UCSD-AML1 (cell line): Measurements from ENCODE around the gene DIAPH3.

Experiments
- DNase-seq: peaks from one replicate; lab custom pipeline; 2025; ENCODE audit not compliant: unreplicated experiment; lab: John Stamatoyannopoulos, UW

The DIAPH3 gene

DNA sequence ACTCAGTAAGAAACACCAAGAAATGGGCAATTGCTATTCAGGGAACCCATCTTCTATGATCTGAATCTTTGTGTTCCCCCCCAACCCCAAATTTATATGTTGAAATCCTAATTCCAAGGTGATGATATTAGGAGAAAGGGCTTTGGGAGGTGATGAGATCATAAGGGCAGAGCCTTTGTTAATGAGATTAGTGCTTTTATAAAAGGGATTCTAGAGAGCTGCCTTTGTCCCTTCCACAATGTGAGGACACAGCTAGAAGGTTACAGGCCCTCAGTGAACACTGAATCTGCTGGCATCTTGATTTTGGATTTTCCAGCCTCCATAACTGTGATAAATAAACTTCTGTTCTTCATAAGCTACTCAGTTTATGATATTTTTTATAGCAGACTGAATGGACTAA is 376.0 kb downstream of the DIAPH3 start:
- no peak for DNase-seq

DNA sequence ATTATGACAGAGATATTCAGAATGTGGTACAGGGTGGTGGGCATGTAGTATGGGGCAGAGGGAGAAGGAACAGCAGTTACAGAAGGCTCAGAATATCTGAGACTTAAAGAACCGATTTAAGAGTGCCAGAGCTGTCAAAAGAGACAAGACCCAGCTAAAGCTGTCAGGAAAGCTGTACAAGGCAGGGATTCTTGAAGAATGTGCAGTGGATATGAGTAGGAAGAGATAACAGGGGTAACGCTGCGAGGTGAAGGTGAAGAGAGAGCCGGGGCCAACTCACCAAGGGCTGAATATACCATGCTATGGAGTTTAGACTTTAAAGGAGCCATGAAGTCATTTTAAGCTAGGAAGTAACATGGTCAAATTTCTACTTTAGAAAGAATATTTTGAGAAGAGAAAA is 381.0 kb downstream of the DIAPH3 start:
- no peak for DNase-seq

DNA sequence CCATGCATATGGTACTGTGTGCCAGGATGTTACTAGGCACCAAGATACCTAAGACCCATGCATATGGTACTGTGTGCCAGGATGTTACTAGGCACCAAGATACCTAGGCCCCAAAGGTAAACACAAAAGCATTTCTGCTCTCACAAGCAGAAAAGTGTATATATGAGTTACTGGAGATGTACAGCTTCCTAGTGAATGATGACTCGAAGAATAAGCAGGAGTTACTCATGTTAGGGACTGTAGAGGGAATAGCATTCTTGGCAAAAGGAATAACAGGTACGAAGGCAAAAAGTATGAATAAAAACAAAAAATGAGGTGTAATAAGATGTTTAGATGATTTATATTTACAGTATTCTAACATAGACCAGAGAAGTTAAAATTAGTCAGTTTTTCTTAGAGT is 383.7 kb downstream of the DIAPH3 start:
- DNase-seq = no peak

DNA sequence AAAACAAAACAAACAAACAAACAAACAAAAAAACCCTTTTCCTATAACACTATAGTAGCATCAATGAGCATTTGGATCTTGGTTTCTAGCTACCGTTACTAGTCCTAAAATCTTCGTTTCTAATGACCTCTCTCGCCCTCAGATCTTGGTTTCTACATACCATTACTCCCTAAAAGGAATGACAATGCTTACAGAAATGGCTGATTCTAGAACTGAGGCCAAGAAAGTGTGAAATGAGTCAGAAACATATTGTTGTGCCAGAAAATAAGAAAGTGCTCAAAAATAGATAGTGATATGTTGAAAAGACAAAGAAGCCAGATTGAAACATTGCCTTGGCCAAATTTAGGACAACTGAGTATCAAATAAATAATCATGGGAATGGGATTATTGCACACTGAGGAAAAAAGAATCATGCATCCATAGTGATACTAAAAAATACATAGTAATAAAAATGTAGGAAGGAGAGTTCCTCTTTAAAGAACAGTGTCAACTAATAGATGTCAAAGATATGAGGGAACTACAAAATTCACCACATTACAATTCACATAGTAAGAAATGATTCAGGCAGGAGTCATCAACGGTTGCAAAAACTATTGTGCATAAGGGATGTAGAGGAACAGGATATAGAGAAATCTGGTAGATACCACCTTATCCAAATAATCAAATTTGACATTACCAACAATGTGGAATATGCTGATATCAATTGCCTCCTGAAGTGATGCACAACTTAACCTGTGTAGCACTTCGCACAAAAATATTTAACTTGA is 386.6 kb downstream of the DIAPH3 start:
- DNase-seq = no peak

DNA sequence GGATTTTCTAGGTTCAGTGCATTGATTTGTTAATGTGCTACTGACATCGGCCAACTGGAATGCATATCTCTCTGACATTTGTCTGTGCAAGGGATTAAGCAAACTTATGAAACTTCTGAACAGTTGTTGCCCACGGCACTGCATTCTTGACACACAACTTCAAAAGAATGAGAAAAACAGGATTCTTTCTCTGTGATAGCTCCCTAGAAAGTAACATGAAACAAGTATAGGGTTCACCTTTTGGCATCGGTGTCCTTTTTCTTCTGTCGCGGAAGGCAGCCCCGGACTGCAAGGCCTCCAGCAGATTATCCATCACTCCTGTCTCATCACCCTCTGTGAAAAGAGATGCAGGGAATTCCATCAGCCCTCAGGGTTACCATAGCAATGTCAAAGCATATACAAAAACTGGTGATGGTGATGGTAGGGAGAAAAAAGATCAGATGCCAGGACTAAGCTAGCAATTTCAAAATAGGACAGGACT is 389.2 kb downstream of the DIAPH3 start:
- no peak for DNase-seq

DNA sequence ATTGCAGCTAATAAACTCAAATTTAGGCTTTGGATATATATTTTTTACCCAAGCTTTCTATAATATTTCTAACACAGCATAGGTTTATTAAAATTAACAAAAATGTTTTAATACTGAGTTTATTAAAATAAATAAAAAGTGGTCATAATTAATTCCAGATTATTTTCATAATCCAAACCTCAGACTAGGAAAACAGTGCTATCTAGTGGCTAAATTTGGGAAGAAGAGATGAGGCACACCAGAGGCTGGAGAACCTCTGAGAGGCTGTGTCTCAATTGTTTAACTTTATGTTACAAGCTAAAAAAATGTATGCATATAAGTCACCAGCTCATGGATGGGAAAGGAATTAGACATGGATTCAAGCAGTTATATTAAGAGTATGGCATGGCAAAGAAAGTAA is 392.5 kb downstream of the DIAPH3 start:
- no peak for DNase-seq

DNA sequence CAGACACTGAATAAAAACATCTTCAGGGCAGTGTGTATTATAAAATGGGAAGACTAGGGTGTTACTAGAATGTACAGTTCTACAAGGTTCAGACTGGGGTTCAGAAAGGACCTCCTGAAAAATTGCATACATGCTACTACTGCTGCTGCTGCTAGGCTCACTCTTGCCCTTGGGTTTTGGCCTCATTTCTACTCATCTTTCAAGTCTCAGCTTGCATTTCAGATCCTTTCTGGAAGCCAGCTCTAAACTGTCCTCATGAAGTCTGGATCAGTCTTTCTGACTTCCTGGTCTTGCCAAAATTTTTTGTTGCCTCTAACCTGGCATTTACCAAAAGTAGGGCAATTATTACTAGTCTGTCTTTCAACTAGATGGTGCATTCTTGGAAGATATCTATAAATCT is 393.3 kb downstream of the DIAPH3 start:
- DNase-seq = no peak

DNA sequence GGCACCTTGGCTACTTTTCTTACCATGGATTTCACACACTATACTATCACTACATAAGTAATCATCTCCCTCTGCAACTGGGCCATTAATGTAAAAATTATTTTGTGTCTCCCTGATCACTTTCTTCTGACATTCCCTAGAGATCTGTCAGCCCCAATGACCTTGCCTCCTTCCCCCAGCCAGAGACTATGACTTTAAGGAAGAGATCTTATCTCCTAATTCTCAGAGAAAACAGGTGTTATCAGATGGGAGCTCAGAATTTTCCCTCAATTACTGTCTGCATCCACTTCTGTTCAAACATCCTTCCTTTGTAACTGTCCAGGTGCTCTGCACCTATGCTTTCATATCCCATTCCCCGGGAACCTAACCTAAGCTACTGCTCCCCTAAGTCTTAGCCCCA is 397.5 kb downstream of the DIAPH3 start:
- no peak for DNase-seq

DNA sequence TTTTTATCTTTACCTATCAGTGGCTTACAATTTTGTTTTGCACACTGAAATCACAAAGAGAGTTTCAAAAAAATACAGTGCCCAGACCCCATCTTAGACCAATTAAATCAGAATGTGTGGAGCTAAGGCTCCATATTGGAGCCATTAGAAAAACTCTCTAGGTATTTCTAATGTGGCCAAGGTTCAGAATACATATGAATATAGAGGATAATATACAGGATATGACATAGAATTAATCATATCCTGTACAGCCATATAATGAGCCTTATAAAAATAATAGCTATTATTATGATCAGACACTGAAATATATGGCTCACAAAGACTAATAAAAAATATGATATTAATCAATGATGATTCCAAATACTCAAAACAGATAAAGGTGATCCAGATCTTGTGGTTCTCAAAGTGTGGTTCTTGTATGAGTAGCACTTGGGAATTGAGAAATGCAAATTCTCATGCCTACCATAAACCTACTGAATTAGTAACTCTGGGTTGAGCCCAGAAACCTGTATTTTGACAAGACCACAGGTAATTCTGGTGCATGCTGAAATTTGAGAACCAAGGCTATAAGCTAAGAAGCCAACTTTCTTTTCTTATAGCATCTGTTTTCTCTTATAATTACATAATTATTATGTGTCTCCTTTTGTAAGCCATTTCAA is 408.0 kb downstream of the DIAPH3 start:
- no peak for DNase-seq

DNA sequence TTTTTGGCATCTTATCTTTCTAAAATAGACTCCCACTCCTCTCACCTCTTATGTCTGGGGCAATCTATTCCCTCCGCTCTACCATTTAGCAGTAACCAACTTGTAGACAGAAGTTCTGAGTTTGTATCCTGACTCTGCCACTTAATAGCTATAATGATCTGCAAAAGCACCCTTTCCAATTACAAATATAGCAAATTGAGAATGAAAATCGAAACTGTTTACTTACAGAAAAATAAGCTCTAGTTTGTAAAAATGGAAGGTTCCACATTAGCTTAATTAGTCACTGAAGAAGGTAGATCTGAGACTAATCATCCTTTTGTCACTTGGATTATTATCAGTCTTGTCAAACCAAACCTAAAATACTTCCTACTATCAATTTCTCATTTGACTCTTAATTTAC is 409.3 kb downstream of the DIAPH3 start:
- no peak for DNase-seq

DNA sequence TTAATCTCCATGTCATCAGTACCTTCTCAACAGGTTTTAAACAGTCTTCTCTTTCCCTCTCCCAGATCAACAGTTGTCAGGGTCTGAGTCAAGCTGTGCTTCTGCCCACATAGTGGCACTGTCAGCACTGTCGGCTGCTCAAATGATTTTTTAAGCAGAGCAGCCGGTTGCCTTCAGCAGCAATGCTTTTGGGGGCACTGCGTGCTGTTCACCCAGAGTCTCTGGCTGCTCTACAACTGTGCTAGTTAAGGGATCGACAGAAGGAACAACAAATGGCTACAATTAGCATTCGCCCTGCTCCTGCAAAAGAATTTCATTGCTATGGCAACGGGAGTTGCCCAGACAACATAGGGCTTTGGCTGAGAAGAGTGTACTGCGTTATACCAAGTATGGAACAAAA is 412.9 kb downstream of the DIAPH3 start:
- DNase-seq = no peak

DNA sequence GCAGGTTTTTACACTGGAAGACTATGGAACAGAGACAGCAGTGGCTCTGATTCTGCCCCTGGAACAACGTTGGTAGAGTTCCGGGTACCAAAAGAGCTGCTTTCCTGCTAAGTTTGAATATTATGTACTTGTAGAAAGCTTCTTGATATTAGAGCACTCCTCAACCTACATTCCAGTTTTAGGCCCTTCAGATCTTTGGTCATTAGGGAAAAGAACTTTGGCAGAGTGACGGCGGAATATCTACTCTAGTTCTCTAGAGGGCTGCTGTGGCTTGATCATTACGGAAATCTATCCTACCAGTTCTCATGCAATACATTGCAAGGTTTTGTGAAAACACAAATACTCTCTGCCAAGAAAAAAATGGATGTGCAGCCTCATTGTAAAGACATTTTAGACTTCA is 415.7 kb downstream of the DIAPH3 start:
- no peak for DNase-seq

DNA sequence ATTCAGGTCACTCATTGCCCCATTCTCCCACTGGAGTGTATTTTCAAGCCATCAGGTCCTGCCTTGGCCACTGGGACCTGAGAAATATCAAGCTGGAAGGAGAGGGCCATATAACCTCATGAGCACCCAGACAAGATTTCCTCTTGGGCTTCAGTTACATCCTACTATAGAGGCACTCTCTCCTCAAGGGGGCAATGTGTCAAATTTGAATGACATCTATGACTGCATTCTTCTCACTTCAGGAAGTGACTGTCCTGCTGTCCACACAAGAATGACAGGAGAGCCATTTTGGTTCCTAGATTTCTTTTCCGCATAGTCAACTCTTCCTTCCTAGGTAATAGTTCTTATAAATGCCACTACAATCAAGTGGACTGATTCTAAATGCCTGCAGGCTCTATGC is 416.2 kb downstream of the DIAPH3 start:
- peak; percentile 6 for DNase-seq

DNA sequence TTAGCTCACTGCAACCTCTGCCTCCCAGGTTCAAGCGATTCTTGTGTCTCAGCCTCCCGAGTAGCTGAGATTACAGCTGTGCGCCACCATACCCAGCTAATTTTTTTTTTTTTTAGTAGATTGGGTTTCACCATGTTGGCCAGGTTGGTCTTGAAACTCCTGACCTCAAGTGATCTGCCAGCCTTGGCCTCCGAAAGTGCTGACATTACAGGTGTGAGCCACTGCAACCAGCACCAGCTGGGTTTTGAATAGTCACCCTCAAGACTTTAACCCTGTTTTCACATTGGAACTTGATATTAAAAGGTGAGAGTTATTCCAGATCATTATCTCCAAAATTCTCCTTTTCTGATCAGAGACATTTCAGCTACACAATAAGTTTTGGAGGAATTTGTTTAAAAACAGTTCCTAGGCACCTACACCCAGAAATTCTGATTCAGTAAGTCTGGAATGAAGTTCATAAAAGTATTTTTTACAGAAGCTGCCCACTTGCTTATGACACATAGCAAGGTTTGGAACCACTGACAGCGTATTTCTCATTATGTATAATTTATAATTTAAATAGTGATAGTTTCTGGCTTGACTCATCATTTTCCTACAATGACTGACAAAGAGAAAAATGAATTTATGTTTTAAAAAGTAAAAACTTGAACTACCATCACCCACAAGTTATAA is 417.3 kb downstream of the DIAPH3 start:
- no peak for DNase-seq

DNA sequence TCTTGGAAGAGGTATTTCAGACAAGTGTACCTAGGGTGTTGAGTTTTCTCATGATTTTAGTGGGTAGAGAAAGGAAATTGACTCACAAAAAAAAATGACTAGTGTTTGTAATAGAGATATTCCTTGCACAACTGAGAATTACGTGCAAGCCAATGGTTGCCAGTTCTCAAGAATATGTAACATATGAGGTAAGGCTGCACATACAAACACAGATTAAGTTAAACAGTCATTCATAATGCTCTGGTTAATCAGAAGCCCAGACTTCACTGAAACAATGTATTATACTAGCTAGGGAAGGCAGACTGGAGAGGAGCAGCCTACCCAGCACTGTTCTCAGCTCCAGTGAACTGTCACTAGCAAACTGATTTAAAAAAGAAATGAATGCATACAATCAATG is 418.3 kb downstream of the DIAPH3 start:
- DNase-seq = no peak

DNA sequence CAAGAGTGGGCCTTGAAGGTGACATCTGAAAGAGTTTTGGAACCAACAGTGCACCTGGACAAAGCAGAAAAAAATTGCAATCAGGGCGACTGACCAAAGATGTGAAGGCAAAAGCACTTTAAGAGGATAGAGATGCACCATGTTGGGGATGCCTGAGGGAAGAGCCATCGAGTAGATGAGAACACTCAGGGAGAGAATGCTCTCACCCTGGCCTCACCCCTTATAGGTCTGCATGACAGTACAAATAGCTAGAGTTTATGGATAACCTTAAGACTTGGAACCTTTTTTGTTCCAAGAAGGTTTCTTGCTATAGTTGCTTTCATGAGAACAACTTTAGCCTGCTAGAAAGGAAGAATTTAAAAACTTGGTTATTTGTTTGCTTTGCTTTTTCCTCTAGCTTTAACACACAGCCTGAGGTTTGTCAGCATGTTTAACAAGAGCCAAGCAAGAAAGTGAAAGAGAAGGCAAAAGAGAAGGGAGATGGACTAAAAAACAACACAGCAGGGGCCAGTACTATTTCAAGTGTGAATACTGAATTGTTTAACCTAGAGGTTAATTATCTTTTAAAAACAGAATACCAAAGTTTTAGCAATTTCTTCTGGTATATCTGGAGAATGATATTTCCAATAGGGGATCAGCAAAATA is 418.9 kb downstream of the DIAPH3 start:
- DNase-seq = no peak

DNA sequence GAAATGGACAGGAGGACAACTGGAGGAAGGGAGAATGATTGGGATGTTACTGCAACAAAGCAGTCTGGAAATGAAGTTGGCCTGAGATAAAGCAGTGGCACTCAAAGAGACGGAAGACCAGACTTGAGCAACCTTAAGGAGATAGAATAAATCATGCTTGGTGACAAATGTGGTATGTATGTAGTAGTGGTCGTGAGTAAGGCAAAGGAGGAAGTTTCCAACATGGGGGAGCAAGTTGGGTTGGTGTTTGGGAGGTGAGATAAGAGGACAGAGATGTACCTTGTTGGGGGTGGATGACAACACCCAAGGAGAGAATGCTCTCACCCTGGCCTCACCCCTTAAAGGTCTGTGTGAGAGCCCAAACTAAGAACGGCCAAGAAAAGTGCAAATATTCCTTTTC is 420.5 kb downstream of the DIAPH3 start:
- DNase-seq = no peak

DNA sequence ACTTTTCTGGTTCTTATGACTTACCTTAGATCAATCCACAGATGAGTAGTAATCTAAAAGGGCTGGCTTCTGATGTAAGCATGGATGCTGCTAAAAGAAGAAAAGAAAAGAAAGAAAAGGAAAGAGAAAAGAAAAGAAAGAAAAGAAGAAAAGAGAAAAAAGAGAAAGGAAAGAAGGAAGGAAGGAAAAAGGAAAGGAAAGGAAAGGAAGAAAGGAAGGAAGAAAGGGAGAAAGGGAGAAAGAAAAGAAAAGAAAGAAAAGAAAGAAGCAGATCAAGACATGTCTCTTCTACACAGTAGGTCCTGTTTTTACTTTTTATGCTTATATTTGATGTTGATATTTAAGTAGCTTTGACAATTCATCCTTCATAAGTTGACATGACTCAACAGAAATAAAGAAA is 421.3 kb downstream of the DIAPH3 start:
- no peak for DNase-seq

DNA sequence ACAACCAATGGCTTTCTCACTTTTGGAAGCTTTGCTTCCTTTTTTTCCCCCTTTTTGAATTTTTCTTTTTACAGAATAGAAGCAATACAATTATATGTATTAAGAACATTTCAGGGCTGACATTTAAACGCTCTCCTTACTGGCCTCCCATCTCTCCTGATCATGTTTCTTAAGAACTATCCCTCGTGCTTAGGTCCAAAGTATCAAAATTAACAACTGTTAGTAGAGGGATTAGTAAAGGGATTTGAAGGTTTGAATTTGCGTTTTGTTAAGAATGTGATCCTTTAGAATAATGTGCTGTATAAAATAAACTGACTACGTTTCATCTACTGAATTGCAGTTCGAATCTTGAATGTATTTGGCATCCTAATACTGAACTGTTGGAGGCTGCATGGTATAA is 424.8 kb downstream of the DIAPH3 start:
- no peak for DNase-seq

DNA sequence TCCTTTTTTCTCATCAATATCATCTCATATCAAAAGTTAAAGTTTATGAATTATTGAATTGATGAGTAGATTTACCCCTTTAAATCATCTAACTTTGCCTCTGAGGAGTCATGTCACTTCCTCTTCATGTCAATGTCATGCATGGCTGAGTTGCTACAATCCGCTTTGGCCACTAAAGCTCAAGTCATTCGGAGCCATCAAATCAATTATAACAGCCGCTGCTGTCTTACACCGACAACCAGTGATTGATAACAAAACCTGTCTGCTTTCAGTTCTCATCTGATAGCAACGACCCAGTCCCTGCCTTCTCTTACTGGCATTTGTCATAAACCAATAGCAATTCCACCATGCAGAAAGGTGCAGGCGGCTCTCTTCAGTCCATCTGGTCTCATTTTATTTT is 429.3 kb downstream of the DIAPH3 start:
- no peak for DNase-seq

DNA sequence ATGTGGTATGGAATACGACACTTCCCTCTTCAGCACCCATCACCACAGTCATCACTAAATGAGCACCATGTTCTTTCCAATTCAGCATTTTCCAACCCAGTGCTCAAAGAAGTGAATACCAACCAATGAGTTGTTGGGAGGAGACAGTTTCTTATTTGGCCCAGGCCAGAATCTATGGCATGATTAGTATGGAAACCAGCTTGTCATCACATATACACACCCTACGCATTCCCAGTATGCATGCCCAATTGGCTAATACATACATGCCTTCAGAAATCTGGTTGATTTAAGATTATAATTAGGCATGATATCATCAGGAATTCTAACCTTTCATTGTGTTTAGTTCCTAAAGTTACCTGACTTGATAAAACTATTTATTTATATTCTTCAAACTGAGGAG is 430.0 kb downstream of the DIAPH3 start:
- DNase-seq = no peak

DNA sequence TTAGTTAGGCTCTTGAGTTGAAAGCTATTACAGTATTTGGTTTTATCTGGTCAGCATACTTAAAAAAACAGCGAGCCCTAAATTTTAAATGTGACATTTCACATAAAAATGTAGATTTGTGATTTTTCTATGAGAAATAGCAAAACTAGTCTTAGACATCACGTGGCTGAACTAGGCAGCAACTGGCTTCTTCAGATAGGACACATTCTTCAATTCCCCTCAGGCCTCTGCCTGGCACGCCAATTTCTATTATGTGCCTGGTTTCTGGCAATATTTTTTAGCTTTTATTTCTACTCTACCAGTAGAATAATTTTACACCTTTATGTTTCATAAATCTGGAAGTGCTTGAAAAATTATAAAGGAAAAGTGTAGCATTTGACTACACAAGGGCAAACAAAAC is 433.7 kb downstream of the DIAPH3 start:
- no peak for DNase-seq
